ENCODE data around the gene KCNAB1.

GRCh38 chr3:156090126-156090525, 30.3 kb upstream of the KCNAB1 start:
- TF ChIP-seq, protein P1, sequence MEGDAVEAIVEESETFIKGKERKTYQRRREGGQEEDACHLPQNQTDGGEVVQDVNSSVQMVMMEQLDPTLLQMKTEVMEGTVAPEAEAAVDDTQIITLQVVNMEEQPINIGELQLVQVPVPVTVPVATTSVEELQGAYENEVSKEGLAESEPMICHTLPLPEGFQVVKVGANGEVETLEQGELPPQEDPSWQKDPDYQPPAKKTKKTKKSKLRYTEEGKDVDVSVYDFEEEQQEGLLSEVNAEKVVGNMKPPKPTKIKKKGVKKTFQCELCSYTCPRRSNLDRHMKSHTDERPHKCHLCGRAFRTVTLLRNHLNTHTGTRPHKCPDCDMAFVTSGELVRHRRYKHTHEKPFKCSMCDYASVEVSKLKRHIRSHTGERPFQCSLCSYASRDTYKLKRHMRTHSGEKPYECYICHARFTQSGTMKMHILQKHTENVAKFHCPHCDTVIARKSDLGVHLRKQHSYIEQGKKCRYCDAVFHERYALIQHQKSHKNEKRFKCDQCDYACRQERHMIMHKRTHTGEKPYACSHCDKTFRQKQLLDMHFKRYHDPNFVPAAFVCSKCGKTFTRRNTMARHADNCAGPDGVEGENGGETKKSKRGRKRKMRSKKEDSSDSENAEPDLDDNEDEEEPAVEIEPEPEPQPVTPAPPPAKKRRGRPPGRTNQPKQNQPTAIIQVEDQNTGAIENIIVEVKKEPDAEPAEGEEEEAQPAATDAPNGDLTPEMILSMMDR (conservative IDR thresholded peaks at IDR 0.05 in 1 of 2, IDR thresholded peaks at IDR 0.05 in 1 of 2; ENCODE audit: low read depth in 1 of 2, low read length in 2 of 2): no peak
- no peak for TF ChIP-seq EZH2 (IDR thresholded peaks at IDR 0.05; ENCODE audit: low read length, missing control alignments)

Data from fibroblast of lung (primary cell).